ENCODE measurements around the gene BEGAIN. TPM values are rescaled to one million over a fixed set of nuclear protein-coding genes. Genes with fewer than 3 reads are reported as not detected.
A peak's percentile ranks its signal among the peaks of the same experiment; 100 is the strongest.

Gene BEGAIN
- total RNA-seq, 1 experiment from 2014 or later = not detected

- DNase-seq (ENCODE audit: low read depth) = no peak
Observed at GRCh38 chr14:100551056-100551455, 36.2 kb downstream of the BEGAIN start.

GRCh38 chr14:100549834-100550625, 37.2 kb downstream of the BEGAIN start:
- DNase-seq (ENCODE audit: low read depth) = no peak

- no peak for DNase-seq (ENCODE audit: low read depth)
Observed at GRCh38 chr14:100548939-100549338, 38.3 kb downstream of the BEGAIN start.

- no peak for DNase-seq (ENCODE audit: low read depth)
Observed at GRCh38 chr14:100548295-100548655, 38.9 kb downstream of the BEGAIN start.

GRCh38 chr14:100547633-100548294, 39.5 kb downstream of the BEGAIN start:
- DNase-seq (ENCODE audit: low read depth) = peak; percentile 14

GRCh38 chr14:100546051-100546443, 41.2 kb downstream of the BEGAIN start:
- DNase-seq (ENCODE audit: low read depth) = no peak

GRCh38 chr14:100545359-100545758, 41.9 kb downstream of the BEGAIN start:
- DNase-seq (ENCODE audit: low read depth) = no peak

- DNase-seq (ENCODE audit: low read depth) = no peak
Observed at GRCh38 chr14:100544506-100545141, 42.6 kb downstream of the BEGAIN start.

DNA sequence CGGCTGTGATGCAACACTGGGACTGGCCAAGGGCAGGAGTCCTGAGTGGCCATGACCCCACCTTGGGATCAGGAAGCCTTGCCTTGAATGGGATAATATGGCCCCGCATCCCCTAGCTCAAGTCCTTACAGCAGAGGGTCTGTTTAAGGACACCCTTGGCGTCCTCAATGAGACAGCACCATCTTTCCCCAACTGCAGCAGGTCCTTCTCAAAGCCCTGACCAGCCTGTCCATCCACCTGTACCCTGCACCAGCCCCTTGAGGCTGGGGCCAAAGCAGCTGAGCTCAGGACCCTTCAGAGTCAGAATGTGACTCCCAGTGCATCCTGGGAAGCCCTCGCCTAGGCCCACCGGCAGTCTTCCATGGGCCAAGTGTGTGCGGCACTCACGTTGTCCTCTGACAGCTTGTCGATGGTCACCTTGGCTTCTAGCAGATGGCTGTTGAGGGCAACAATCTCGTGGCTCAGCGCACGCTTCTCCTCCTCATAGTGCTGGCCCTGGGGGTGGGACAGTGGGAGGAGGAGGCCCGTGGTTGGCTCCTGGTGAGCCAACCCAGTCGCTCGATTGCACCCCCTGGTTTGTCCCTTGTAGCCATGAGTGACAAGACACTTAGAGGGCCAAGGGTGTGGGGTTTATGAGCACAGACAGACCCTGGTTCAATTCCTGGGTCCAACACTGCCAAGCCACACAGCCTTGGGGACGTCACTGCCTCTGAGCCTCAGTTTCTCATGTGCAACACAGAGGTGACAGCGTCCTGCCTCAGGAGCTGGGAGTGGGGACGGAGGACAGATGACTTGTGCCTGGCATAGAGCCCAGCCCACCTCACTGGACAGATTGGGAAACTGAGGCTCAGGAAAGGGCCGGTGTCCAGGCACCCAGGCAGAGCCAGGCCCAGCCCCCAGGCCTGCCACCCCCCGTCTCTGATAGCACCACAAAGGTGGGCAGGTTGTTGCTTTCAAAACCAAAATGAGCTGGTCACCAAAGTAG, 43.5 kb downstream of the BEGAIN start:
- no peak for DNase-seq (ENCODE audit: low read depth)

DNA sequence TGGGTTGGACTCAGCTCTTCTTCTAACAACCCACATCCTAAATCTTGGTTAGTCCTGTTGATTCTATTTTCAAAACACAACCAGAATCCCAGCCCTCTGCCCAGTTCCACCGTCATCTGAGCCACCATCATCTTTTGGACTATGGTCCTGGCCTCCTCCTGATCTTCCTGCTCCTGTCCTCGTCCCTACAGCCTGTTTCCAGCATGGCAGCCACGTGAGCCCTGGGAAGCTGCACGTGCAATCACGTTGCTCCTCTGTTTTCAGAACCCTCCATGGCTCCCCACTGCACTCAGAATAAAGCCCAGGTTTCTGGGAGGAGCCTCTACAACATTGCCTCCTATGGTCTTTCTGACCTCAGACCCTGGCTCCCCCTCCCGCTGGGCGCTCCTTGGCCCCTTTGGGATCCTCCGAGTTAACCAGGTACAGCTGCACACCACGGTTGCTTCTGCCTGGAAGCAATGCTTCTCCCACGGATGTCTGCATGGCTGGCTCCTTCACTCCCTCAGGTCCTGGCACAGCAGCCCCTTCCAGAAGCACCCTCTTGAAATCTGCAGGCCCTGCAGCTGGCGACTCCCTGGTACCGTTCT, 44.5 kb downstream of the BEGAIN start:
- no peak for DNase-seq (ENCODE audit: low read depth)

DNA sequence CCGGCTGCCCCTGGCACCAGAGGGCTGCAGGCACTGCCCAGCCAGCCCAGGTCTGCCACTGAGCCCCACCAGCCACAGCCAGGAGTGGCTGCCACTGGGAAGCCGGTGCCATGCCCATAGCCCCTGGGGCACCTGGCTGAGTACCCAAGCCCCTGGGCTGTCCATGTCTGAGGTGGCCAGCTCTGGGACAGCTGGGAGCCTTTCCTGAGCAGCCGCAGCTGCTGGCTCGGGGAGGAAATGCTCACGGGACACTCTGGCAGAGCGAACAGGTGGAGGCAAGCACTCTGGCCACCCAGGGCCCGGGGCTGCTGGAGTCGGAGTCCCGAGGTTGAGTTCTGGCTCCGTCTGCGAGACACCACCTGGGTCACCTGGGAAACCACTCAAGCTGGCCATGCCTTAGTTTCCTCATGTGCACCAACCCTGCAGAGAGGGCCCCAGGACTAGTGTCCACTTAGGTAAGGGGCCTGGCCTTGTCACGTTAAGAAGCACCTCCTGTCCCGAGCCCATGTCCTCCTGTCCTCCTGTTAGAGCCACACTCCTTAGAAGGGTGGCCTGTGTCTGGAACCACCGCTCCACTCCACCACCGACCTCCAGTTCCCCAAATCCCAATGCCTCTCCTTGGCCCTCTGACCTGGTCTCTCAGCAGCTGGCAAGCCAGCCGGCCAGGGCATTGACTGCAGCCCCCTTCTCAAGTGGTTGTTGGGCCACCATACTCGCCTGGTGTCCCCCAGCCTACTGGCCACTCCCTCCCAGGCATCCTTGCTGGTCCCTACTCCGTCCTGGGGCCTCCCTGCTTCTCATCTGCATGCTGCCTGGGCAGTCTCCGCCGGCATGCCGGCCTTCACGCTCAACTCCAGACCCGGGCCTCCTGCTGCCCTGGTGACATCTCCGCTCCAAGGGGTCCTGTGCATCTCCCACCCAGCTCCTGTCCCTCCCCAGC, 45.3 kb downstream of the BEGAIN start:
- DNase-seq (ENCODE audit: low read depth) = no peak

DNA sequence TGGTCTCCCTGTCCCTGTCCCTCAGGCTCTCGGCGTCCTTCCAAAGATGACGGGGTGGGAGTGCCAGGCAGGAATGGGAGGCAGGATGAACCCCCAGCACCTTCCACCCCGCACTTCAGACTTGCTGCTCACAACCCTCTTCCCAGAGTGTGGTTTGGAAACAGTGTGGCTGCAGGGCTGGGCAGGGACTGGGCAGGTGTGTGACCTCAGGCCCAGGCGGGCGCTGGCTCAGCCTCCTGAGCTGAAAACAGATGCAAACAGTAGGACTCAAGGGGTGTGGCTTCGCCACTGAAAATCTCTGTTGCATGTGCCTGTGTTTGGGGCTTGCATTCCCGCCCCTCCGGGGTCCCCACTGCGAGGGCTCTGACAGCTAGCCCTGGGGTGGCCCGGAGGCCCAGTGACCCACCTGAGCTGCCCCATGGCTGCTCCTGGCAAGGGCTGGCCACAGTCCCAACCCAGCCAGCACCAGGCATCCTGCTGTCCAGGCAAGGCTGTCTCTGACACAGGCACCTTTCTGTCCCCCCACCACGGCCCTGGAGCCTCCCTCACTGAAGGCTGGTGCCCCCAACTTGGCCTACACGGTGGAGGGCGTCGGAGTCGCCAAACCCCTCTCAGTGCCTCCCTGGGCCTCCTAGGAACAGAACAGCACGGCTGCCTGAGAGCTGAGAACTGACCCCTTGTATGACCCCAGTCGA, 46.1 kb downstream of the BEGAIN start:
- DNase-seq (ENCODE audit: low read depth) = no peak

DNA sequence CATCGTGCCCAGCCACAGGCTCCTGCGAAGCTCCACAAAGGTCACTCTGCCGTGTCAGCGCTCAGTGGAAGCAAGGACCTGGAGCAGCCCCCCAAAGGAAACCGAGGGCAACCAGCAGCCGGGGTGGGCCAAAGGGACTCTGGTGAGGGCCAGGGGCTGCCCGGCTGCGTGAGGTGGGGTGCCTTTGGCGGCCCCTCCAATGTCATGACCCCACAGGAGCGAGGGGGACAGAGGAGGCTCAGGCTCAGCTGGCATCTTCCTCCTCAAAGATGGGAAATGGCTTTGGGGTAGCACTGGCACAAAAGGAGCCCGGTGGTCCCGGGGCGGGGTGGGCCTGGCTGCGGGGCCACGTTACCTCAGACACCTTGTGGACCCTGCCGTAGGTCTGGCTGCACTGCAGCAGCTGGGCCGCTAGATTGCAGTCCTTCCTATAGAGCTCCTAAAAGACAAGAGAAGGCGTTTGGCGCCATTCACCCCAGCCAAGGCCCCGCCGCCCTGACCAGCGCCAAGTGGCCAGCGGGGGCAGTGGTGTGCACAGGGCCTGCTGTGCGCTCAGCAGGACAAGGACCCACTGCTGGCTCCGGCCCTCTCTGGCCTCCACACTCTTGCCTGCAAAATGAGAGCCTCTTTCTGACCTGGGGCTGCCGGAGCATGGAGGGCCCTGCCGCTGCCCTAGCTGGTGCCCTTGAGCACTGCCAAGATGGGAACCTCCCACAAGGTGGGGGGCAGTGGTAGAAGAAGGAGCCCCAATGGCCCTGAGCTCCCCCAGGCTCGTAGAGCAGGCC, 46.9 kb downstream of the BEGAIN start:
- DNase-seq (ENCODE audit: low read depth) = no peak

DNA sequence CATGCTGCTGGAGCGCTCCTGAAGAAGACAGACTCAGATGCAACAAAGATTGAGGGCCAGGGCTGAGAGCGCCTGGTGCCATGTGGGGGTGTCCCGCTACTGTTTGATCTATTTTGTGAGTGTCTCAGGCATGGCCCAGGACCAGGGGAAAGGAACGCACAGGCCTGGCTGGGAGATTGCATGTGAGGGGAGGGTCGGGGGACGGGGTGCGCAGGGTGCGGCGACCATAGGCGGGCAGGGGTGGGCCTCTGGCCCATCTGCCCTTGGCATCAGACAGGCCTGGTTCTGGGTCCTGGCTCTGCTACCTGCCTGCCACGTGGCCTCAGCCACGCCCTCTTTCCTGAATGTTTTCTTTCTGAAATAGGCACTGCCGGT, 47.5 kb downstream of the BEGAIN start:
- no peak for DNase-seq (ENCODE audit: low read depth)

GRCh38 chr14:100539003-100539660, 48.1 kb downstream of the BEGAIN start:
- no peak for DNase-seq (ENCODE audit: low read depth)

GRCh38 chr14:100538351-100539002, 48.7 kb downstream of the BEGAIN start:
- DNase-seq (ENCODE audit: low read depth) = no peak
